Suppressor macrophage treated with lipopolysaccharide for 4 hours (primary cell): Measurements from ENCODE around the gene CHN2.
"Not testable (repeated sequence)": the region's sequence is repeated elsewhere in the genome, so short reads cannot be mapped to it uniquely, and the experiment has no call there.

ENCODE experiments used
- DNase-seq: peaks from one replicate; pipeline ENCODE4 v3.0.0-alpha.2; 2020

Gene CHN2

DNA sequence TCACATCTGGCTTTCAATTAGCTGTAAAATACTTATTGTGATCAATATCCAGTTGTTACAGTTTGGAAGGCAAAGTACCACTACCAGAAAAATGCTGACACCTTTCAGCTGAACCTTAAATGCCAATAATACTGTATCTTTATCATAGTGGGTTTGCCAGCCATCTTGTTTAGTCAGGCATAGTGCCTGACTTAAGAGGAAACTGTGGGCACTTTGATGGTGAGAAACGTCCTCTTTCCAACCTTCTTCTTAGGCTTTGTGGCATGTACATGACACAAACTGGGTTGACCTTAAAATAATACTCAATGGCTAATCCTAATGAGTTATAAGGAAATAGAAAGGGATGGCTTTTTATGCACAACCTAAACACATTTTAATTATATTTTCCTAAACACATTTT lies 316.8 kb downstream of the CHN2 start:
- no peak for DNase-seq

DNA sequence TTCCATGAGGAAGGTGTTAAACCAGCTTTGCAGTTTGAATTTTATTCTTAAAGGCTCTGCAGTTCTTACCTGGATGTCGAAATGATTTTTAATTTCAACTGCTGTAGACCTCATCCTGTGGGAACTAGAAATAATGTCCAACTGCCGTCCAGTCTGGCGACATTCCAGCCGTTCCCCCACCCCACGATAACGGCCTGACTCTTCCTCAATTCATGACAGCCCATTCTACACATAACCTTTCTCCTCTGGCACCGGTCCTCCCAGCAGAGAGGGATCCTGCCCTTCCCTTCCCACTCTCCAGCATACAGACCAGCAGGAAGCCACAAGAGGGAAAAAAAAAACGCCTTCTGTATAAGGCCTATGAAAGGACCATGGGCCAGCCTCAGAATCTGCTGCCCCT lies 317.3 kb downstream of the CHN2 start:
- no peak for DNase-seq

DNA sequence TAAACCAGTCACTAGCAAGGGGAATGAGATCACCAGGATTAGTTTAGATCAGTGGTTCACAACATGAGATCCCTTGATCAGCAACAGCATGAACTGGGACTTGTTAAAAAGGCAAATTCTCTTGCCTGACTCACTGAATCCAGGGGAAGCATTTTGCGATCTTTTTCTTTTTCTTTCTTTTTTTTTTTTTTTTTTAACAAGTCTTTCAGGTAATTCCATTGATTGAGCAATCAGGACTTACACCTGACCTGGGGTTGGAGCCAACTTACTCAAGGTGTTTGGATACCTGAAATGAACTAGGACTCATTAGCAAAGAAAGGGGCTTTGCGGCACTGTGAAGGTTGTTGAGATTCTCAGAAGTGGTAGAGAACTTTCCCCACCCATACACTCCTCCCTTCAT lies 321.9 kb downstream of the CHN2 start:
- no peak for DNase-seq

DNA sequence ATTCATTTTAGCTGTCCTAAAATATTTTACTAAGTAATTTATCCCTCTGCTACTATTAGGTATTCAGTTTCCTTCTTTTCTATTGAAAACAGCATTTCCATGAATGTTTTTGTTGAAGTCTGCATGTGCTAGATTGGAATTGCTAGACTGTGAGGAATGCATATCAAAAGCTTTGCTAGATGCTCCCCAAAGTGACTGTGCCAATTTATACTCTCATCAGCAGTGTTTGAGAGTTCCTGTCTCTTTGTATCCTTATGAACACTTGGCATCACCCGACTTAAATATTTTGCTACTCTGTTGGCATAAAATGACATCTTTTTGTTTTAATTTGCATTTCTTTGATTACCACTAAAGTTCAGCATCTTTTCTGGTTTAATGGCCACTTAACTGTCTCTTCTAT lies 324.0 kb downstream of the CHN2 start:
- DNase-seq = no peak

DNA sequence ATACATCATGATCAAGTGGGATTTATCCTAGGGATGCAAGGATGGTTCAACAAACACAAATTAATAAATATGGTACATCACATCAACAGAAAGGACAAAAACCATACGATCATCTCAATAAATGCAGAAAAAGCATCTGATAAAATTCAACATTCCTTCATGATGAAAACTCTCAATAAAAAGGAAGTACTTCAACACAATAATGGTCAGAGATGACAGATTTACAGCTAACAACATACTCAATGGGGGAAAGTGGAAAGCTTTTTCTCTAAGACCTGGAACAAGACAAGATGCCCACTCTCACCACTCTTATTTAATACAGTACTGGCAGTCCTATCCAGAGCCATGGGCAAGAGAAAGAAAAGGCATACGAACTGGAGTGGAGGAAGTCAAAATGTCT lies 329.2 kb downstream of the CHN2 start:
- no peak for DNase-seq

DNA sequence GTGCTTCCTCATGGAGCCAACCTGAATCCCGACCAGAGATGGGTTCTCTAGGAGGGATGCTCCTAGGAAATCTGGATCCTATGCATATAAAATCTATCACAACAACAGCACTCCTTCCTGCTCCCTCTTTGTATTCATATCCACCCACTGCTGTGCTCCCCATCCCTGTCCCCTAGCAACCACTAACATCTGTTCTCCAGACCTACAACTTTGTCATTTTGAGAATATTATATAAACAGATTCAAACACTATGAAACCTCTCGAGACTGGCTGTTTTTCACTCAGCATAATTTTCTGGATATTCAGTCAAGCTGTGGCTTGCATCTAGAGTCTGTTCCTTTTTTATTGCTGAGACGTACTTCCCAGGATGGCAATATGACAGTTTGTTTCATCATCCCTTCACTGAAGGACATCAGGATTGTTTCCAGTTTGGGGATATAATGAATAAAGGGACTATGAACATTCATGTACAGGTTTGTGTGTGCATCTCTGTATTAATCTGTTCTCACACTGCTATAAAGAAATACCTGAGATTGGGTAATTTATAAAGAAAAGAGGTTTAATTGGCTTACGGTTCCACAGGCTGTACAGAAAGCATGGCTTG lies 333.0 kb downstream of the CHN2 start:
- no peak for DNase-seq

DNA sequence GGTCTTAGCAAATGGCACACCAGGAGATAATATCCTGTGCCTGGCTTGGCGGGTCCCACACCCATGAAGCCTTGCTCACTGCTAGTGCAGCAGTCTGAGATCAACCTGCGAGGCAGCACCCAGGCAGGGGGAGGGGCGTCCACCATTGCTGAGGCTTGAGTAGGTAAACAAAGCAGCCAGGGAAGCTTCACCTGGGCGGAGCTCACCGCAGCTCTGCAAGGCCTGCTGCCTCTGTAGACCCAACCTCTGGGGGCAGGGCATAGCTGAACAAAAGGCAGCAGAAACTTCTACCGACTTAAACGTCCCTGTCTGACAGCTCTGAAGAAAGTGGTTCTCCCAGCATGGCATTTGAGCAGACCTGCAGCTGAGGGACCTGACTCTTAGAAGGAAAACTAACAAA lies 334.0 kb downstream of the CHN2 start:
- DNase-seq = not testable (repeated sequence)
